PC-9 (cell line): Measurements from ENCODE around the gene SDK1.

Experiments
- CTCF ChIP-seq: fragments of 200-600 bp; sonication (generic); conservative IDR thresholded peaks from 2 replicates; pipeline ENCODE4 v1.6.1; 2017; ENCODE audit warnings: mixed run types, antibody characterized with exemption, mild to moderate bottlenecking, moderate library complexity
- EZH2 ChIP-seq: fragments of 200-600 bp; sonication (generic); IDR thresholded peaks from 2 replicates; pipeline ENCODE4 v1.8.0; 2017; ENCODE audit warnings: antibody characterized with exemption, low read depth

- no peak for TF ChIP-seq CTCF
- no peak for TF ChIP-seq EZH2
Measured at GRCh38 chr7:3917436-3917835, 616.4 kb downstream of the SDK1 start.
